Loucy (cell line): ENCODE results near the gene RTL1.

ENCODE experiments used
- H2AFZ ChIP-seq: fragments of 200-600 bp; sonication (generic); 2 replicates; pipeline ENCODE4 v1.6.0; 2016; ENCODE audit warnings: antibody characterized with exemption, mild to moderate bottlenecking, low read length, moderate library complexity
- H3F3A ChIP-seq: fragments of 200-600 bp; 2 replicates; pipeline ENCODE4 v1.6.0; 2016; ENCODE audit warnings: antibody characterized with exemption, low read depth, mild to moderate bottlenecking
- H3K27me3 ChIP-seq: fragments of 200-600 bp; sonication (generic); 2 replicates; pipeline ENCODE4 v1.6.1; 2014; ENCODE audit warnings: low read length, mild to moderate bottlenecking; ENCODE audit not compliant: insufficient read depth, poor library complexity, severe bottlenecking
- H3K36me3 ChIP-seq: fragments of 200-600 bp; sonication (generic); 2 replicates; pipeline ENCODE4 v1.6.1; 2016; ENCODE audit warnings: low read length; ENCODE audit not compliant: insufficient read depth
- H3K4me1 ChIP-seq: fragments of 200-600 bp; sonication (generic); 2 replicates; pipeline ENCODE4 v1.5.1; 2014; ENCODE audit warnings: low read length, mild to moderate bottlenecking; ENCODE audit not compliant: insufficient read depth, poor library complexity, severe bottlenecking
- H3K4me2 ChIP-seq: fragments of 200-600 bp; sonication (generic); 2 replicates; pipeline ENCODE4 v1.6.0; 2014; ENCODE audit warnings: antibody characterized with exemption, low read length, low read depth, mild to moderate bottlenecking; ENCODE audit not compliant: poor library complexity, severe bottlenecking
- H3K4me3 ChIP-seq: fragments of 200-600 bp; sonication (generic); 2 replicates; pipeline ENCODE4 v1.5.1; 2014; ENCODE audit warnings: low read length, mild to moderate bottlenecking, mixed read lengths; ENCODE audit not compliant: poor library complexity, severe bottlenecking
- H3K79me2 ChIP-seq: fragments of 200-600 bp; sonication (generic); 2 replicates; pipeline ENCODE4 v1.6.1; 2014; ENCODE audit warnings: low read length; ENCODE audit not compliant: insufficient read depth
- H3K9ac ChIP-seq: fragments of 200-600 bp; sonication (generic); 2 replicates; pipeline ENCODE4 v1.6.0; 2014; ENCODE audit warnings: mild to moderate bottlenecking, low read depth, low read length, moderate library complexity; ENCODE audit not compliant: poor library complexity, severe bottlenecking
- H3K9me2 ChIP-seq: fragments of 200-600 bp; sonication (generic); replicated peaks from 2 replicates; pipeline ENCODE4 v1.6.1; 2016; ENCODE audit warnings: low read depth, low read length, mixed read lengths
- H3K9me3 ChIP-seq: fragments of 200-600 bp; sonication (generic); 2 replicates; pipeline ENCODE4 v1.6.1; 2014; ENCODE audit warnings: mild to moderate bottlenecking, antibody characterized with exemption, low read length, low read depth; ENCODE audit not compliant: insufficient read depth
- H4K20me1 ChIP-seq: fragments of 200-600 bp; sonication (generic); 2 replicates; pipeline ENCODE4 v1.6.0; 2014; ENCODE audit warnings: antibody characterized with exemption, low read length, mild to moderate bottlenecking; ENCODE audit not compliant: insufficient read depth, poor library complexity, severe bottlenecking
- EZH2phosphoT487 ChIP-seq: fragments of 200-600 bp; IDR thresholded peaks from 2 replicates; pipeline ENCODE4 v1.6.1; 2018; ENCODE audit warnings: antibody characterized with exemption, mild to moderate bottlenecking, moderate library complexity, borderline replicate concordance
- TF ChIP-seq, protein P1 (sequence below): fragments of 200-600 bp; sonication (generic); conservative IDR thresholded peaks from 2 replicates; pipeline ENCODE4 v1.5.1; 2014; ENCODE audit warnings: mild to moderate bottlenecking, antibody characterized with exemption, low read length

Gene RTL1

DNA sequence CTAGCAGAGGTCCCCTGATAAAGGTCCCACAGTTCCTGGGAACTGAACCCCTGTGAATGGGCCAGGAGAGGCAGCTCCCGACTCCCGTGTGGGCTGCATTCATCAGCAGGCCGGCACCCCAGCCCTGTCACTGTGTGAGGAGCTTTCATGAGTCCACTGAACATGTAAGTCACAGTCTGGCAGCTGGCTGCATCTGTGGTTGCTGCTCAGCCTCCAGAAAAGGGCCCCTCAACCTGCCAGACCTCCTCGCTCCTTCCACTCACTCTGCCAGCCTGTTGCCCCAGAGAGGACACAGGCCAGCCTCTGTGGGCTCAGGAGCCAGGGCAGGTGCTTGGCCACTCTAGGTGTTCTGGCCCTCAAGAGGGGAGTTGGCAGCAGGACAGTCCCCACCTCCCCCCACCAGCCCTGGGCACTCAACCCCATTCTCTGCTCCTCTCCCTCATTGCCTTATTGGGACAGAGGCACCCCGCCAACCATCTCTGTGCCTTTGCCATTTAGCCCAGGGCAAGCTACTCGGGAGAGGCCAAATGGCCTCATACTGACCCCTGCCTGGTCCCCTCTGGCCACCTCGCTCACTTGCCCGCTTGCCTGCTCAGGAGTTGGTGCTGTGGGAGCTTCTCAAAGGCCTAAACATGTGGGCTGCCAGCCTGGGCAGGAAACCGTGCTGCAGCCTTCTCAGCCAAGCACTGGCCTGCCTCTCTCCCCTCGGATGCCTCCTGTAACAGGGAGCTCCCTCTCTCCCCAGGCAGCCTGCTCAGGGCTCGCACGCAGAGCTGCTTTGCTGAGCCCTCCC lies 1.9 kb downstream of the RTL1 start:
- H3K4me2 ChIP-seq = no peak overlapping the region
- no peaks in the 10 kb centered on the region for H3K27me3 ChIP-seq
- H3K4me3 ChIP-seq = no peak overlapping the region
- H3K9ac ChIP-seq = no peak overlapping the region
- H4K20me1 ChIP-seq = no peaks in the 10 kb centered on the region
- no peaks in the 10 kb centered on the region for H3F3A ChIP-seq
- no peak overlapping the region for H2AFZ ChIP-seq
- H3K36me3 ChIP-seq = no peaks in the 10 kb centered on the region
- no peaks in the 10 kb centered on the region for H3K79me2 ChIP-seq
- no peaks in the 10 kb centered on the region for H3K9me2 ChIP-seq
- H3K9me3 ChIP-seq = no peaks in the 10 kb centered on the region
- no peaks in the 10 kb centered on the region for H3K4me1 ChIP-seq
- TF ChIP-seq, protein P1, sequence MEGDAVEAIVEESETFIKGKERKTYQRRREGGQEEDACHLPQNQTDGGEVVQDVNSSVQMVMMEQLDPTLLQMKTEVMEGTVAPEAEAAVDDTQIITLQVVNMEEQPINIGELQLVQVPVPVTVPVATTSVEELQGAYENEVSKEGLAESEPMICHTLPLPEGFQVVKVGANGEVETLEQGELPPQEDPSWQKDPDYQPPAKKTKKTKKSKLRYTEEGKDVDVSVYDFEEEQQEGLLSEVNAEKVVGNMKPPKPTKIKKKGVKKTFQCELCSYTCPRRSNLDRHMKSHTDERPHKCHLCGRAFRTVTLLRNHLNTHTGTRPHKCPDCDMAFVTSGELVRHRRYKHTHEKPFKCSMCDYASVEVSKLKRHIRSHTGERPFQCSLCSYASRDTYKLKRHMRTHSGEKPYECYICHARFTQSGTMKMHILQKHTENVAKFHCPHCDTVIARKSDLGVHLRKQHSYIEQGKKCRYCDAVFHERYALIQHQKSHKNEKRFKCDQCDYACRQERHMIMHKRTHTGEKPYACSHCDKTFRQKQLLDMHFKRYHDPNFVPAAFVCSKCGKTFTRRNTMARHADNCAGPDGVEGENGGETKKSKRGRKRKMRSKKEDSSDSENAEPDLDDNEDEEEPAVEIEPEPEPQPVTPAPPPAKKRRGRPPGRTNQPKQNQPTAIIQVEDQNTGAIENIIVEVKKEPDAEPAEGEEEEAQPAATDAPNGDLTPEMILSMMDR = no peak
- TF ChIP-seq EZH2phosphoT487 = no peak

GRCh38 chr14:100900837-100901390 lies 2.6 kb downstream of the RTL1 start:
- Histone ChIP-seq H3K9me3 (no peaks in the 10 kb centered on the region), H3K4me1 (no peaks in the 10 kb centered on the region), H4K20me1 (no peaks in the 10 kb centered on the region), H3K9me2 (no peaks in the 10 kb centered on the region), H3K9ac (no peak overlapping the region), H3K4me2 (no peak overlapping the region), H3K4me3 (no peak overlapping the region), H2AFZ (no peak overlapping the region), H3K79me2 (no peaks in the 10 kb centered on the region), H3K36me3 (no peaks in the 10 kb centered on the region), H3F3A (no peaks in the 10 kb centered on the region), H3K27me3 (no peaks in the 10 kb centered on the region)
- no peak for TF ChIP-seq EZH2phosphoT487
- TF ChIP-seq, protein P1 = peak; percentile 73

DNA sequence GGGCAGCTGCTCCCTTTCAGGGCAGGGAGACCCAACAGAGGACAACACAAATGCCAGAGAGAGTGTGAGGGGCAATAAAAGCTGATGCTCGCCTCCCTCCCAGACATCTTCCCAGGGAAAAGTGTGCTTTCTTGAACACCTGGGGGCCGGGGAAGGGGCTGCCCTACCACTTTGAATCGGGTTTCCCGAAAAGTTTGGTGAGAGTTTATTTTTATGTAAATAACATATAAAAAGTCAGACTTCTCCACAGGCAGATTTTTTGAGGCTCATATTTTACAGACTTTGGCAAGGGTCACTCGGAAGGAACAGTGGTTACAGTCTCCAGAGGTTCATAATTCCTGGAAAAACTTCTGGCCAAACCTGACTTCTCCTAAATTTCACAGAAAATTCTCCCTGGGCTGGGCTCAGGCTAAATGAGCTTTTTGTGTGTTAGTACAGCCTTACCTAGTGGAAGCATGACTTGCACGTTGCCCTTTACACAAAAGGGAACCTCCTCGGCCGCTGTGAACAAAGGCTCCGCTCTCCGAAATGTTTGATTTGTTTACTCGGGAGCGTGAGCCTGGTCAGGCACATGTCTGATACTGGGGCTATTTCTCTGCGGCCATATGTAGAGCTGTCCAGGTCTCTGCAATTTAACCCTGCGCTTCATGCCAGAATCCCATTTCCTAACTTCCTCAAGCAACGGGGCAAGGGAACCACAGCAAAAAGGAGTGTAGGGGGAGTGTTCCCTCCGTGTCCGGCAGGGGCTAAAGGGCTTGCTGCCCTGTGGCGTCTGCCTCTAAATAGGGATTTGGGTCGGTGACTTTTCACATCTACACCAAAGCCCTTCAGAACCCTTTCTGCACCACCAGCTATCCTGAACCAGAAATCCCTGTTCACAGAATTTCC lies 3.4 kb downstream of the RTL1 start:
- Histone ChIP-seq H3K79me2 (no peaks in the 10 kb centered on the region), H3K9ac (no peak overlapping the region), H2AFZ (no peak overlapping the region), H3K9me3 (no peaks in the 10 kb centered on the region), H3K4me3 (no peak overlapping the region), H3K4me1 (no peaks in the 10 kb centered on the region), H3K27me3 (no peaks in the 10 kb centered on the region), H3K9me2 (no peaks in the 10 kb centered on the region), H3K4me2 (no peak overlapping the region), H3F3A (no peaks in the 10 kb centered on the region), H4K20me1 (no peaks in the 10 kb centered on the region), H3K36me3 (no peaks in the 10 kb centered on the region)
- TF ChIP-seq EZH2phosphoT487 = no peak
- TF ChIP-seq, protein P1 = no peak
